HG03139 (cell line): ENCODE measurements around the gene SAMD1.
"Not testable (repeated sequence)": the region's sequence is repeated elsewhere in the genome, so short reads cannot be mapped to it uniquely, and the experiment has no call there.

ENCODE experiments used
- ATAC-seq: cut with Tn5 transposase; IDR thresholded peaks from one replicate; pipeline ENCODE4 v1.9.1; 2021; ENCODE audit not compliant: unreplicated experiment

SAMD1 gene

GRCh38 chr19:14042659-14043608 lies 47.6 kb downstream of the SAMD1 start:
- not testable (repeated sequence) for ATAC-seq

GRCh38 chr19:14039181-14039580 lies 51.4 kb downstream of the SAMD1 start:
- no peak for ATAC-seq
